DMS114 treated with DMSO at 0.1 percent for 48 hours (cell line): ENCODE data around the gene SDHA.
"Not testable (repeated sequence)": the region's sequence is repeated elsewhere in the genome, so short reads cannot be mapped to it uniquely, and the experiment has no call there.

Experiments used
- DNase-seq: peaks from one replicate; lab custom pipeline; 2025; ENCODE audit not compliant: unreplicated experiment; lab: John Stamatoyannopoulos, UW

Gene SDHA

DNA sequence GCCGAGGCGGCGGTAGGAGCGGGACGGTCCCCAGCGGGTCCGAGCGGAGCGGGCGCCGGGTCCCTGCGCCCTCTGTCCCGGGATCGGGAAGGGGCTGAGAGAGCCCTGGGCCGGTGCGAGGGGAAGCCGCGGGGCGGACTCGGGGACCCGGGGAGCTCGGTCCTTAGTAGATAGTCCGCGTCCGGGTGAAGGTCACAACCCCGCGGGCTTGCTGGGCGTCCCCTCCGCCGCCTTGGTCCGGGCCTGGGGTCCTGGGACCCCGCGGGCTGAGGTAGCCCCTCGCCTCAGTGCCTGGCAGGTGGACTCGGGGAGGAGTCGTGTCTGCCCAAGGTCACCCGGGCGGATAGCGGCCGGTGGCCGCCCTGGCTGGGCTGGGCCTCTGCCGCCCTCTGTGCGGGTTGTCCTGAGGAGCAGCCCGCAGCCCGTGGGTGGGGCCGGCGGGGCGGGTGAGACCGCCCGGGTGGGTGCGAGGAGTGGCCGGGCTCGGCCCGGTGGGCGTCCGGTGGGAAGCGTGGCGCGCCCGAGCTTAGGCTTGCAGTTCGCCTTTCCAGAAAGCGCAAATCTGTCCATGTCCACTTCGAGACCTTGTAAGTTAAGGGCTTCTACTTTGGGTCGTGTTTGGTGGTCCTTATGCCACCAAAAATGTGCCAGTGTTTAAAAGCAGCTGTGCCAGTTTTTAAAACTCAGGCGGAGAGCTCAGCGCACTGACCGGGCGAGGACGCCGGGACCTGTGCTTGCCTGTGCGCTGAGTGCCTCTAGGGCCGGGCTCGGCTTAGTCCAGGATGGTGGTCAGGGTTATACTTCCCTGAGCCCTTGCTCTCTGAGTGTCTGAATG is 554 bp downstream of the SDHA start:
- no peak for DNase-seq

DNA sequence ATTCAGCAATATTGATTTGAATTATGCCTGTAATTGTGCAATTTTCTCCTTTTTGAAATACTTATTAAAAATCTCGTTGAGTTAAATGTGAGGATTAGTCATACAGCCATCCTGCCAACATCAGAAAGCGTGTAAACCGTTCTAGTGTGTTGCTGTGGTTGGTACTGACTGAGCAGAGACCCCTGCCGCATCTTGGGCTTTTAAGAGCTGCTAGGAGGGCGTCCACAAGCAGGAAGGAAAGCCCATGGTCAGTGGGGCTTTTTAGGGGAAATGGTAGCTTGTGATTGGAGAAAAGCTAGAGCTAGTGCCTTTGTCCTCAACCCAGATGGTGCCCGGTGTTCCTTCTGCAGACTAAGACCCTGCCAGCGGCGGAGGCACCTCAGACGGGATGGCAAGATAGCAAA is 1.3 kb downstream of the SDHA start:
- no peak for DNase-seq

DNA sequence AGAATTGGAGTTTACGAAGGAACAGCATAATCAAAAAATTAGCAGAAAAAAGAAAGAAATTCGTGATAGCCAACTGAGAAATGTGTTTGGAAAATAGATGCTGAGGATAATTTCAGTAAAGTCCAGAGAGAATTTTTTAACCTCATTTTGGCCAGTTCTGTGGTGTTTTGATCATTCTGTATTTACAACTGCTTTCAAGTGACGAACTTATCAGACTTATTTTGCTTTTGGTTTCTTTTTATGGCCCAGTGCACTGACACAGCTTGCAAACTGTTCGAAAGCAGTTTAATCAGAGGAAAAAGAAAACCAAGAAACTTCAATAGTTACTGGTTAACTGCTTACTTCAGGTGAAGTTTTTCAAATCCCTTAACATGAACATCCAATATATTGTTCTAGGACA is 1.9 kb downstream of the SDHA start:
- no peak for DNase-seq

DNA sequence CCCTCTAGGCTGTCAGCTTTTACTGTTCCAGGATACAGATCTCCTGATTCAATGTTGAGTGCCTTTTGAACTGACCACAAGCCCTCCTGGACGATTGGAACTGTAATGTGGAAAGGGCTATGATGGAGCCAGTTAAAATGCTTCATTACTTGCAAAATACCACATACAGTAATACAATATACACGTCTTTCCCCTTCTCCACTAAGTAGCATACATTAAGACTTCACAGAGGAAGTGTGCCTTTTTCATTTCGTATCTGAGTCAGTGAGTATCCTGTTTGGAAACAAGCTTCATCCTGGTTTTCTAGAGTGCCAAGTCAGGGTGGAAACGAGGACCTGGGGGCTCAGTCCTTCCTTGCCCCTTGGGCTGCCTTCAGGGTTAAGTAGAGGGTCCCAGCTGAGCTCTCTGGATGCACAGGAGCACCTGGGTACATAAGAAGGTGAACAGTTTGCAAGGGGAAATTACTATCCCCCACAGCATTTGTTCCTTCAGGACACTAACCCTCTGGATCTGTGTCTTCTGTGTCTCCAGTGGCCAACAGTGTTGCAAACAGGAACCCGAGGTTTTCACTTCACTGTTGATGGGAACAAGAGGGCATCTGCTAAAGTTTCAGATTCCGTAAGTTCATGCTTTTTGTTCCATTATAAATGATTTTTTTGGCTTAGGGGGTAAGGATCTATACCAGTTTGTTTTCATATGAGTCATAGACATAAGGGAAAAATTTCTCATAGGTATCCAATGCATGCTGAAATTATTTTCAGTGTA is 5.0 kb downstream of the SDHA start:
- DNase-seq: not testable (repeated sequence)

DNA sequence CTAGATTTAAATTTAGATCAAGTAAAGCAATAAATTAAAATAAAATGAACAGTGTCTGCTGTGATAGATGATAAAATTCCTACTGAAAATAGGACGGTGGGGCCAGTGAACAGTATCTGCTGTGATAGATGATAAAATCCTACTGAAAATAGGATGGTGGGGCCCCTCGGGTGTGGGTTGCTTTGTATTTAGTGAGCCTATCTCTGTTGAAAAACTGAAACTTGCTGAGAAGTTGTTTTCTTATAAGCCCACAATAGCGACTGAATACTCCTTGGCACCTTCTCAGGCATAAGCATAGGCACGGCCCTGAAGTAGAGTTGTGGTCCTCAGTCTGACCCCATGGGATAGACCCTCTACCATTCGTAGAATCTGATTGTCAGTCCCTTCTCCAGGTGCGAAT is 5.7 kb downstream of the SDHA start:
- no peak for DNase-seq

DNA sequence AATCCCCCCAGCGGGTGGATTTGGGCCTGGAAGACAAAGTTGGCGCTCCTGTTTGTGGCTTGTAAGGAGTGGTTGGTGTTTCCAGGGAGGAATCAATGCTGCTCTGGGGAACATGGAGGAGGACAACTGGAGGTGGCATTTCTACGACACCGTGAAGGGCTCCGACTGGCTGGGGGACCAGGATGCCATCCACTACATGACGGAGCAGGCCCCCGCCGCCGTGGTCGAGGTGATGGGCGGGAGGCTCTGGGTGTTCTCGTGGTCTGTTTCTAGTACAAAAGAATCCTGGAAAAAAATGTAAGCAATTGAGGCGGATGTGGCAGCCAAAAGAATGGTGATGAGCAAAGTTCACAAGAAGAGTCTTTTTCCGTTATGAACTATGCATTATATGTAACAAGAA is 7.2 kb downstream of the SDHA start:
- no peak for DNase-seq

DNA sequence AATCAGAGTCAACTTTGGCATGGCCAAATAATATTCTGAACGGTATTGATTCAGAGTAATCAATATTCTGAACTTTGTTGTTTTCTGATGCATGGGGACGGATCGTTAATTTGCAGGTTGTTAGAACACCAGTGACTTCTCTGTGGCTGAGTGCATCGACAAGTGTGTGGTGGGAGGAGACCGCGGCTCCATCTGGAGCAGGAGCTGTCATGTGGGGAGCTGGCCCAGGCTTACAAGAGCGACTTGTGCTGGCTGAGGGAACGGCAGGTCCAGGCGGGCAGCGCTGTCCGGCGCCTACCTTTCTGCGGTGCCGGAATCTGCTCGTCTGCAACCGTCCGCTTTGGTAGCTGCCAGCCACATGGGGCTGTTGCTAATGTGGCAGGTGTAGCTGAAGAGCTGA is 9.3 kb downstream of the SDHA start:
- not testable (repeated sequence) for DNase-seq

DNA sequence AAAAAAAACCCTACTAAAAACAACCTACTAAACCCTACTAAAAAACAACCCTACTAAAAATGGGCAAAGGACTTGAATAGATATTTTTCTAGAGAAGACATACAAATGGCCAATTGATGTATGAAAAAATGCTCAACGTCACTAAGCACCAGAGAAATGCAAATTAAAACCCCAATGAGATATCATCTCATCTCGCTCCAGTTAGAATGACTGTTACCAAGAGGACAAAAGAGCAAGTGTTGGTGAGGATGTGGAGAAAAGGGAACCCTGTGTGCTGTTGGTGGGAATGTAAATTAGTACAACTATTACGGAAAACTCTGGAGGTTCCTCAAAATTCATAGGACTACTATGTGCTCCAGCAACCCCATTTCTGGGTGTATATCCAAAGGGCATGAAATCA is 10.8 kb downstream of the SDHA start:
- no peak for DNase-seq

DNA sequence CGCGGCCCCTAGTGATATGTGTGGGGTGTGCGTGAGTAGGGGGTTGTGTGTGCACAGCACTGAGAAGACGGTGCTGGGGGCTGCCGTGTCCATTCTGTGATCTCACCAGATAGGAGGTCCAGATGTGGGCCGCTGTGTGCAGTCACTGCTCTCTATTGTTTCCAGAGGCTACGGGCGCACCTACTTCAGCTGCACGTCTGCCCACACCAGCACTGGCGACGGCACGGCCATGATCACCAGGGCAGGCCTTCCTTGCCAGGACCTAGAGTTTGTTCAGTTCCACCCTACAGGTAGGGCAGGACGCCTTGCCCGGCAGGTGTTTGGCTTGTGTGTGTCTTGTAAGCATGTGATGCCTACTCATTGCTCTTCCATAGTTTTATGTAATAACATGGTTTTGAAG is 12.6 kb downstream of the SDHA start:
- DNase-seq: no peak

DNA sequence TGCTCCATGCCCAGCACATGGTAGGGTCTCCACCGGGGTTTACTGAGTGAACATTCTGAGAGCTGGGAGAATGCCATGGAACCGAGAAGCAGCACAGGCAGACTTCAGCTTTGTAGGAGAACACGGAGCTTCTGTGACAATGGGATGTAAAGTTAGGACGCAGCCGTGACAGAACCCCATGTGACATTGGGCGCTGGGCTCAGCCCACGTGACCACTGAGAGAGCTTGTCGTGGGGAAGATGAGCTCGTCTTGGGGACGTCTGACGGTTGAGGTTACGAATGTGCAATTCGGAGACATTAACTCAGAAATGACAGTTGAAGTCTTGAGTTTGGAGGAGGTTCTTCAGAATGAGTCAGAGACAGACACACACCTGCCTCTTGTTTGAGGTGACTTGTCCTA is 13.5 kb downstream of the SDHA start:
- DNase-seq: no peak

DNA sequence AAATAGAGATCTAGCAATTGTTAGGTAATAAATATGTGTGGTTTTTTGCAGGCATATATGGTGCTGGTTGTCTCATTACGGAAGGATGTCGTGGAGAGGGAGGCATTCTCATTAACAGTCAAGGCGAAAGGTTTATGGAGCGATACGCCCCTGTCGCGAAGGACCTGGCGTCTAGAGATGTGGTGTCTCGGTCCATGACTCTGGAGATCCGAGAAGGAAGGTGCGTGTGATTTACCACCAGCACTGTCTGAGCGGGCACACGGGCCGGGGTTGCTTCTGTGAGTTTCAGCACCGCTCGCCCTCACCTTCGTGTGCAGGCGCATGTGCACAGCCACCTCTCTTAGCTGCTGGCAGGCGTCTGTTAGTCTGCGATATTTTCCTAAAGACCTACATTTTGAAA is 15.3 kb downstream of the SDHA start:
- DNase-seq: not testable (repeated sequence)

DNA sequence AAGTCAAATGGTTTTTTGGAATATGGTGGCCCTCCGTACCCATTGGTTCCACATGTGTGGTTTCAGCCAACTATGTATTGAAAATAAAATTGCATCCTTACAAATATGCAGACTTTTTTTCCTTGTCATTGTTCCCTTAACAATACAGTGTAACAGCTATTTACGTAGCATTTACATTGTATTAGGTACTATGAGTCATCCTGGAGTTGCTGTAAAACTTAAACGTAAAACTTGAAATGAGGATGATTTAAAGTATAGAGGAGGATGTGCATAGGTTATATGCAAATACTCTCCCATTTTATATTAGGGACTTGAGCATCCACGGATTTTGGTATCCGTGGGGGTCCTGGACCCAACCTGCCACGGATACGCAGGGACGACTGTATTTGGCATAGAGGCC is 16.3 kb downstream of the SDHA start:
- DNase-seq: no peak

DNA sequence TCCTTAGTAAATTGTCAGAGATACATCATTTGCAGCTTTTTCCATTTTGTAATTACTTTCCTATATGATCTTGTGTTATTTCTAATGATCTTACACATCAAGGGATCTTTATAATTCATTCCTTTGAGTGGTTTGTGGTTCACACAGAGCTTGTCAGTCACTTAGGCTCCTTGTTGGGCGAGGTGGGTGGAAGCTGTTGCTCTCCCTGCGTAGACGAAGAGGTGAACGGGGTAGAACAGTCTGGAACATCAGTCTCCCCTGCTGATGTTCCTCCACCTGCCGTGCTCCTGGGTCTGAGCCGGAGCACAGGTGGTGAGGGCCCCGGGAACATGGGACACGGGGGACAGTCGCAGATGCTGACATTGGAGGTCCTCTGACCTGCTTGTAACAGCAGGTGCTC is 17.4 kb downstream of the SDHA start:
- not testable (repeated sequence) for DNase-seq

DNA sequence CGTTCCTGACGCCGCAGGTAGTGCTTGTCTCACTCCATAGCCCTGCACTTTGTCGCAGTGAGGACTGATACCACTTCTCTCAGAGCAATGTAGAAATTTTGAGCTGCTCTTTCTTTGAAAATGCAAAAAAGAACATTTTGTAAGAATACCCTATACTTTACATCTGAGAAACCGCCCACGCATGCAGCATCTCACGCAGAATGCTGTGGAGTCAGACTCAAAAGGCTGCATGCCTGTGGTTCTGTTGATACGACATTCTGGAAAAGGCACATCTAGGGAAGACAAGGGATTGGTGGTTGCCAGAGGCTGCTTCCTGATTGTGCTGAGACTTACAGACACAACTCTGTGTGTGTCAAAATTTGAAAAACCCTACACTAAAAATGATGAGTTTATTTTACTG is 19.8 kb downstream of the SDHA start:
- DNase-seq: not testable (repeated sequence)

DNA sequence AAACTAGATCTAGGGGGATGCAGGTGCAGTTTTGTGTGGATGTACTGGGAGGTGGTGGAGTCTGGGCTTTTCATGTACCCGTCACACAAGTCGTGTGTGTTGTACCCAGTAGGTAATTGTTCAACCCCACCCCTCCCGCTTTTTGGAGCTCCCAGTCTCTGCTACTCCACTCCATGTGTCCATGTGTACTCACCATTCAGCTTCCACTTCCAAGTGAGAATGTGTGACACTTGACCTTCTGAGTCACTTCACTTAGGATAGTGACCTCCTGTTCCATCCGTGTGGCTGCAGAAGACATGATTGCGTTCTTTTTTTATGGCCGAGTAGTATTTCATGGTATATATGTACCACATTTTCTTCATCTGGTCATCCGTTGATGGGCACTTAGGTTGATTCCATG is 22.4 kb downstream of the SDHA start:
- not testable (repeated sequence) for DNase-seq

DNA sequence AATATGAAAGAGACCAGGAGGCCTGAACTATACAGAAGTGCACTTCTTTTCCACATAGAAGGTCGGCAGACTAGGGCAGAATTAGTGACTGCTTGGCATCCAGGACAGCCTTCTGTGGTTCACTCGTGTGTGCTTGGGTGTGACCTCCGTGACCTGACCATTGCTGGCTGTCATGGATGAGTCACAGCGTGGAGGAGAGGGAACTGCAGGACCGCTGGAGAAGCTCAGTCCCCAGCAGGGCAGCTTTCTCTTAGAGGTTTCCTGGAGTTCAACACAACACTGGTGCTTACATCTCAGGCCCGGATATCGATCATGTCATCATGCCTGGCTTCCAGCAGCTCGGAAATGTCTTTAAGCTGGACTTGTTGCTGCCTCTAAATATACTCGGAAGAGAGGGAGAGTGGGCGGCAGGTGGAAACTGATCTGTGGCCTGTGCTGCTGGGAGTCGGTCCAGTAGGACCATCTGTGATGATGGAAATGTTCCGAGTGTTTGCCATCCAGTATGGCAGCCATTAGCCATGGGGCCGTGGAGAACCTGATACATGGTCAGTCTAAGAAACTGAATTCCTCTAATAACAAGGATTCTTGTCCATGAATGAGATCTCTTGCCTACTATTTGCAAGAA is 23.0 kb downstream of the SDHA start:
- not testable (repeated sequence) for DNase-seq

DNA sequence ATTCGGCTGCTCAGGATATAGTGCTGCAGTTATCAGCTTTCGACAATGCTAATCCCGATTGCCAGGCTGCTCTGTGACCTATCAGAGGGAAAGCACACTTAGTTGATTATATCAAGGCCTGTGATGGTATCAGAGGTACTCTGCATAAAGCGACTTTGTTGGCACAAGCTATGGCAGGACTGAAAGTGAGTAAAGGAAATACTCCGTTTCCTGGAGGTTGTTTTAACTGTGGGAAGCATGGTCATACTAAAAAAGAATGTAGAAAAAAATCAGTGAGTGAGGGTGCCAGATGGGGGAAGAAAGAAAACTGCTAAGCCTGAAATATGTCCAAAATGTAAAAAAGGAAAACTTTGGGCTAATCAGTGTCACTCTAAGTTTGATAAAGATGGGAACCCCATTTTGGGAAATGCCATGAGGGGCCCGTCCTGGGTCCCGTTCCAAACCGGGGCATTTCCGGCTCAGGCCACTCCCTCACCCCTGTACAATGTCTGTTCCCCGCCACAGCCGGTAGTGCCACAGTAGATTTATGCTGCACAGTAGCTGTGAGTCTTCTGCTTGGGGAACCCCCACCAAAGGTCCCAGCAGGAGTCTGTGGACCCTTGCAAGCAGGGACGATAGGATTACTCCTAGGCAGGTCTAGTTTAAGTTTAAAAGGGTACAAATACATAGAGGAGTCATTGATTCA is 25.7 kb downstream of the SDHA start:
- not testable (repeated sequence) for DNase-seq

DNA sequence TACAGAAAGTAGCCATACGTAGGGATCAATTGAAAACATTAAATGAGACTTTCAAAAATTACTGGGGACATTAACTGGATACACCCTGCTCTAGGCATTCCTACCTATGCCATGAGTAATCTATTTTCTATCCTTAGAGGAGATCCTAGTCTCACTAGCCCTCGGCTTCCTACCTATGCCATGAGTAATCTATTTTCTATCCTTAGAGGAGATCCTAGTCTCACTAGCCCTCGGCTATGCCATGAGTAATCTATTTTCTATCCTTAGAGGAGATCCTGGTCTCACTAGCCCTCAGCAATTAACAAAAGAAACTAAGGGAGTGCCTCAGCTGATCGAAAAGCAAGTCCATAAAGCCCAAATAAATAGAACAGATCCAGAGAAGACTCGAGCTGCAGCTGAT is 27.6 kb downstream of the SDHA start:
- DNase-seq: not testable (repeated sequence)

DNA sequence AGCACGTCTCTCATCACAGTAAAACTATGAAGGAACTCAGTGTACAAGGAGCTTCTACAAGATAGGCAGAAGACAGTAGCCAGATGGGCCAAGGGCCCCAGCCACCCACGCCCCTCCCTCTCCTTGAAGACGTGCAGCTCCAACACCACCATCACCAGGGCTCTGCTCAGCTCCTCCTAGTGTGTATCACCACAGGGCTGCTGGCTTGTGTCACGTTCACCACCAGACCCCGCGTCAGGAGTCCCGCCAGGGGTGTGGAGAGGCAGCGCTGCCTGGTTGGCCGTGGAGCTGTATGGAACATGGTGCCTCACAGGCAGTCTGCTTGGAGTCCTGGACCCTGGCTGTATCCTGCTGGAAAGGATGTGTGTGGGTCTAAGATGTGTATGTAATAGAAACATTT is 32.3 kb downstream of the SDHA start:
- DNase-seq: not testable (repeated sequence)

DNA sequence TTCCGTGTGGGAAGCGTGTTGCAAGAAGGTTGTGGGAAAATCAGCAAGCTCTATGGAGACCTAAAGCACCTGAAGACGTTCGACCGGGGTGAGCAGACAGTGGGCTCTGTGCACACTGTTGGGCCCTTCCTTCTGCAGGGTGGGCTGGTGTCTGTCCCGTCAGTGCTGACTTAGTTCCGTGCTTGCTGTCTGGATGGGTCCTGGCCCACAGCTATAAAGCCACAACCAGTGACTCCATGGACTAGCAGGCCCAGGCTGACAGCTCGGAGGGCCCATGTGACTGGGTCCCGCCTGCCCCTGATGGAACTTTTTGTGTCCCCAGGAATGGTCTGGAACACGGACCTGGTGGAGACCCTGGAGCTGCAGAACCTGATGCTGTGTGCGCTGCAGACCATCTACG is 32.9 kb downstream of the SDHA start:
- not testable (repeated sequence) for DNase-seq

DNA sequence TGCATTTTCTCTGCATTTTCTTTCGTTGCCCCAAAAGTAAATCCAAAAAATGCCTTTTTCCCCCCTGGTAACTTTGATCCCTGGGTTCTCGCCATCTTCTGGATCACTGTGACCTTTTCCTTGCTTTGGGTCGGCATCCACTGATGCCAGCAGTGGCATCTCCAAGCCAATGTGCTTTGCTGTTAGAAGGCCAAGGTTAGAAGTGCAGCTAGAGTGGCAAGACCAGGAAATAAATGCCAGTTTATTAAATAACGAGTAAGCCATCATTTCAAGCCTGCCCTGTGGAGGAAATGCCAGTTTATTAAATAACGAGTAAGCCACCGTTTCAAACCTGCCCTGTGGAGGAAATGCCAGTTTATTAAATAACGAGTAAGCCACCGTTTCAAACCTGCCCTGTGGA is 33.4 kb downstream of the SDHA start:
- not testable (repeated sequence) for DNase-seq
